Trophoblast cell (in vitro differentiated cells and primary cell): Measurements from ENCODE around the gene ZBTB33.

Experiments used
- DNase-seq, 2 donors: peaks; one replicate each; pipeline ENCODE4 v3.0.0-alpha.2; 2016
- H2AFZ ChIP-seq: 2 replicates; pipeline ENCODE4 v1.6.1; 2013; ENCODE audit warnings: low read length, moderate library complexity, mild to moderate bottlenecking; ENCODE audit not compliant: insufficient read depth, poor library complexity
- H2AK5ac ChIP-seq: 2 replicates; pipeline ENCODE4 v1.6.1; 2013; ENCODE audit warnings: mild to moderate bottlenecking, low read length
- H2BK120ac ChIP-seq: 2 replicates; pipeline ENCODE4 v1.6.1; 2013; ENCODE audit warnings: low read length, mild to moderate bottlenecking, moderate library complexity; ENCODE audit not compliant: insufficient read depth, poor library complexity
- H2BK12ac ChIP-seq: 2 replicates; pipeline ENCODE4 v1.6.1; 2013; ENCODE audit warnings: mild to moderate bottlenecking, low read length, moderate library complexity
- H2BK5ac ChIP-seq: 2 replicates; pipeline ENCODE4 v1.6.1; 2013; ENCODE audit warnings: low read length, low read depth, moderate library complexity, mild to moderate bottlenecking; ENCODE audit not compliant: poor library complexity
- H3K14ac ChIP-seq: 2 replicates; pipeline ENCODE4 v1.6.1; 2013; ENCODE audit warnings: mild to moderate bottlenecking, low read length
- H3K18ac ChIP-seq: 2 replicates; pipeline ENCODE4 v1.6.1; 2013; ENCODE audit warnings: mild to moderate bottlenecking, low read length
- H3K23ac ChIP-seq: 2 replicates; pipeline ENCODE4 v1.6.1; 2013; ENCODE audit warnings: low read length
- H3K27ac ChIP-seq: 2 replicates; pipeline ENCODE4 v1.5.1; 2013; ENCODE audit warnings: low read depth, mild to moderate bottlenecking, inconsistent platforms, low read length, moderate library complexity
- H3K27me3 ChIP-seq: 2 replicates; pipeline ENCODE4 v1.6.1; 2013; ENCODE audit warnings: inconsistent platforms, mild to moderate bottlenecking, low read length, moderate library complexity; ENCODE audit not compliant: insufficient read depth
- H3K36me3 ChIP-seq, 2 experiments: 1 replicate in 1 of 2; 2 replicates in 1 of 2; pipeline ENCODE4 v1.6.1; 2013; ENCODE audit warnings: low read length in 2 of 2, mild to moderate bottlenecking in 2 of 2, moderate library complexity in 1 of 2; ENCODE audit not compliant: insufficient read depth in 2 of 2, control insufficient read depth in 1 of 2
- H3K4ac ChIP-seq: 2 replicates; pipeline ENCODE4 v1.6.1; 2013; ENCODE audit warnings: low read depth, mild to moderate bottlenecking, low read length, moderate library complexity
- H3K4me1 ChIP-seq, 2 experiments: 1 replicate in 1 of 2; 2 replicates in 1 of 2; pipeline ENCODE4 v1.6.1; 2013; ENCODE audit warnings: low read length in 2 of 2, mild to moderate bottlenecking in 2 of 2, moderate library complexity in 1 of 2; ENCODE audit not compliant: insufficient read depth in 2 of 2, control insufficient read depth in 1 of 2
- H3K4me2 ChIP-seq: 2 replicates; pipeline ENCODE4 v1.6.1; 2013; ENCODE audit warnings: inconsistent platforms, mild to moderate bottlenecking, low read length, moderate library complexity
- H3K4me3 ChIP-seq: 2 replicates; pipeline ENCODE4 v1.5.1; 2013; ENCODE audit warnings: mild to moderate bottlenecking, low read depth, low read length, inconsistent platforms
- H3K79me1 ChIP-seq: one replicate; pipeline ENCODE4 v1.6.1; 2013; ENCODE audit warnings: low read length
- H3K79me2 ChIP-seq: 2 replicates; pipeline ENCODE4 v1.6.1; 2013; ENCODE audit warnings: low read length, mild to moderate bottlenecking; ENCODE audit not compliant: control insufficient read depth, insufficient read depth, poor library complexity
- H3K9ac ChIP-seq: 2 replicates; pipeline ENCODE4 v1.6.1; 2013; ENCODE audit warnings: mild to moderate bottlenecking, low read length
- H3K9me3 ChIP-seq: 2 replicates; pipeline ENCODE4 v1.6.1; 2013; ENCODE audit warnings: low read depth, mild to moderate bottlenecking, control low read depth, inconsistent platforms, low read length; ENCODE audit not compliant: insufficient read depth
- H4K12ac ChIP-seq: 2 replicates; pipeline ENCODE4 v1.6.1; 2013; ENCODE audit warnings: low read depth, mild to moderate bottlenecking, low read length, moderate library complexity
- H4K8ac ChIP-seq: 2 replicates; pipeline ENCODE4 v1.6.1; 2013; ENCODE audit warnings: low read depth, mild to moderate bottlenecking, low read length, moderate library complexity
- H4K91ac ChIP-seq: one replicate; pipeline ENCODE4 v1.6.1; 2013; ENCODE audit warnings: low read depth, mild to moderate bottlenecking, low read length, moderate library complexity
- WGBS: extraction: QIAGEN DNeasy Blood & Tissue Kit; methylation state at CpG from one replicate; pipeline ENCODE4 v1.1.7; 2013; ENCODE audit warnings: missing lambda C conversion rate; ENCODE audit not compliant: insufficient read length, insufficient coverage; ENCODE audit errors: extremely low coverage; 5-methylcytosine and 5-hydroxymethylcytosine counted together

Gene ZBTB33

DNA sequence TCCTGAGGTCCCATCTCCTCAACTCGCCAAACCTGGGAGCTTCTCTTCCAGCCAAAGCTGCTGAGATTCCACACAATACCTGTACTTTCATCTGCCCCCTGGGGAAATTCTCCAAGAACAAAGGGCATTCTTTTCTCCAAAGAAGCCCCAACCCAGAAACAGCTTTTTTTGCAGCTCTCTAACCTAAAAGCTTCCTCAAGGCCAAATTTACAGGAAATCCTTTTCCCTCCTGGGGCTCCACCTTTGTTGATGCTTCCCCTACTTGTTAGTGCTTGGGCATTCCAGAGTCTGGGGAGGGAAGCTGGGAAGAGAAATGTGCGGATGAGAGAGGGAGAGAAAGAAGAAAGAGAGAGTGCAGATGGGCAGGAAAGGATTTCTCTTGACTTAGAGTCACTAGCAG is 24.3 kb downstream of the ZBTB33 start:
- Histone ChIP-seq H3K79me1 (no peaks in the 10 kb centered on the region), H3K14ac (no peak overlapping the region), H3K4me2 (no peak overlapping the region), H3K27ac (no peak overlapping the region), H3K27me3 (no peaks in the 10 kb centered on the region), H3K4me3 (no peak overlapping the region), H2BK12ac (no peak overlapping the region), H3K36me3 (no peaks in the 10 kb centered on the region), H2AK5ac (no peak overlapping the region), H3K4me1 (no peaks in the 10 kb centered on the region), H3K4ac (no peak overlapping the region), H3K9me3 (no peaks in the 10 kb centered on the region), H2AFZ (no peak overlapping the region), H3K23ac (no peak overlapping the region), H4K8ac (no peak overlapping the region), H4K91ac (no peak overlapping the region), H2BK5ac (no peak overlapping the region), H3K18ac (no peak overlapping the region), H3K79me2 (no peaks in the 10 kb centered on the region), H4K12ac (no peak overlapping the region), H3K9ac (no peak overlapping the region), H2BK120ac (no peak overlapping the region)
- WGBS = no CpG with 5 or more reads among the region's 2 CpGs
- no peak for DNase-seq

DNA sequence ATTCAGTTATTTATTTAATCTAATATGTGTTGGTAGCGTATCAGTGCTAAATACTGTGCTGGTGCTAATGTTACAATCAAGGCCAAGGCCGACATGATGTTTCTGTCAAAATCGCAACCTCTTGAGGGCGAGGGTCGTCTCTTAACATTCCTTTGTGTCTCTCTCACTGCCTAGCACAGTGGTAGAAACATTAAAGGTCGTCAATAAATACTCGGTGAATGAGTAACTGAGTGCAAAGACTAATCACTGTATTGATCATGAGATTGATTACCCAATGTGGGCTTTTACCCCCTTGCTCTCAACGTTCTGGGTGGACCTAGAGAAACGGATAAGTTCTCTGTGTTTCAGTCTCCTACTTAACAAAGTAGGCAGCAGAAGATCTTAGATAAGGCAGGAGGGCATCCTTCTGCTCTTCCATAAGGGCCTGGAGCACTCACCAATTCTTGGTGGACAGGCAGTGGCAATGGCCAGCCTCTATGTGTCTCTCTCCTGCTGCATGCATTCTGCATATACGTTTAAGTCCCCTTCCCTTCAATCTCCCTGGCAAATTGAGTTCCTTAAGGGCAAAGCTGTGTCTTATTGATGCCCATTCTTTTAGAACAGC is 30.5 kb downstream of the ZBTB33 start:
- no peaks in the 10 kb centered on the region for H3K79me2 ChIP-seq
- no peaks in the 10 kb centered on the region for H3K9me3 ChIP-seq
- H4K8ac ChIP-seq = no peak overlapping the region
- H3K4me3 ChIP-seq = no peak overlapping the region
- H3K4ac ChIP-seq = no peak overlapping the region
- H2BK5ac ChIP-seq = no peak overlapping the region
- no peaks in the 10 kb centered on the region for H3K79me1 ChIP-seq
- no peak overlapping the region for H2BK12ac ChIP-seq
- no peak overlapping the region for H3K14ac ChIP-seq
- H2AFZ ChIP-seq = no peak overlapping the region
- DNase-seq = no peak
- no CpG with 5 or more reads among the region's 10 CpGs for WGBS
- H3K27ac ChIP-seq = no peak overlapping the region
- no peaks in the 10 kb centered on the region for H3K27me3 ChIP-seq
- H3K23ac ChIP-seq = no peak overlapping the region
- H2AK5ac ChIP-seq = no peak overlapping the region
- no peak overlapping the region for H3K18ac ChIP-seq
- no peak overlapping the region for H2BK120ac ChIP-seq
- H3K4me1 ChIP-seq = peaks cover 0 to 2% of the 10 kb centered on the region in 2 experiments
- no peak overlapping the region for H3K9ac ChIP-seq
- H3K4me2 ChIP-seq = no peak overlapping the region
- no peaks in the 10 kb centered on the region for H3K36me3 ChIP-seq
- H4K91ac ChIP-seq = no peak overlapping the region
- H4K12ac ChIP-seq = no peak overlapping the region

DNA sequence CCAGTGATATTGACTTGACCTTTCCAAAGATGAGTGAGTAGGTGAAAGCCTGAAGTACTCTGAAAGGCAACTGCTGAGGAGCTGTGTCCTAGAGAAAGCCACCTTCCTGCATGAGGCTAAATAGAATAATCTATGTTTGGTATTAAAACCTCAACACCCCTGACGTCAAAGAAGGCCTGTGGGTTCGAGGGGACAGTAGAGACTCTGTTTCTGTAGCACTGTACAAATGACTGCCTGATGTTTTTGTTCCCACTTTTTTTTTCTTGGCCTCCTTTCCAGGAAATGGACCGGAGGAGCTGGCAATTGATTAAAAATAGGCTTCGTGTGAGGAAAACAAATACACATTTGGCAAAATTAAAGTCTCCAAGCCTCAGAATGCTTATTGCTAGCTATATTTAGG is 31.1 kb downstream of the ZBTB33 start:
- Histone ChIP-seq H3K9me3 (no peaks in the 10 kb centered on the region), H3K27me3 (no peaks in the 10 kb centered on the region), H3K79me2 (no peaks in the 10 kb centered on the region), H3K23ac (no peak overlapping the region), H3K36me3 (no peaks in the 10 kb centered on the region), H2AFZ (no peak overlapping the region), H3K79me1 (no peaks in the 10 kb centered on the region), H2BK12ac (no peak overlapping the region), H4K91ac (no peak overlapping the region), H3K4ac (no peak overlapping the region), H3K18ac (no peak overlapping the region), H2BK5ac (no peak overlapping the region), H2AK5ac (no peak overlapping the region), H3K14ac (no peak overlapping the region), H4K12ac (no peak overlapping the region), H3K4me3 (no peak overlapping the region), H2BK120ac (no peak overlapping the region), H3K9ac (no peak overlapping the region), H3K27ac (no peak overlapping the region), H3K4me2 (no peak overlapping the region), H3K4me1 (peaks cover 0 to 2% of the 10 kb centered on the region in 2 experiments), H4K8ac (no peak overlapping the region)
- DNase-seq = no peak
- WGBS = no CpG with 5 or more reads among the region's 4 CpGs

DNA sequence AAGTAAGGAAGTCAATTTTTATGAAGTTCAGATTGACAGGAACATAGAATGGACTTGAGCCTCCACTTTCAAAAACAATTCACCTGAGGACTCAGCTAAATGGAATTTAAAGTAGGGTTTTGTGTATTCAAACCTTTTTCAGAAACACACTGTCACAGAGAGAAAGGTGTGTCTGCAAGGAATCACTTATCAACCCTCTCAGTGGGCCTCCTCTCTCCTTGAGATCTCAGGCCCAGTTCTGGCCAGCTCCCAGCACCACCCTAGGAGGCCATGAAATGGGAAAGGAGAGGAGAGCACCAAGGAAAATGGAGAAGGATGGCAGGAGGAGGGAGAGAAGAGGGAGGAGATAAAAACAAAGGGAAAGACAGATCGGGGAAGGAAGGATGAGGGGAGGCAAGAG is 32.1 kb downstream of the ZBTB33 start:
- Histone ChIP-seq H3K9ac (no peak overlapping the region), H4K91ac (no peak overlapping the region), H3K4me2 (no peak overlapping the region), H2BK120ac (no peak overlapping the region), H3K18ac (no peak overlapping the region), H3K14ac (no peak overlapping the region), H2AFZ (no peak overlapping the region), H3K27ac (no peak overlapping the region), H3K79me1 (no peaks in the 10 kb centered on the region), H2BK5ac (no peak overlapping the region), H2BK12ac (no peak overlapping the region), H3K27me3 (no peaks in the 10 kb centered on the region), H3K4ac (no peak overlapping the region), H3K4me3 (no peak overlapping the region), H3K4me1 (peaks cover 0 to 2% of the 10 kb centered on the region in 2 experiments), H3K36me3 (no peaks in the 10 kb centered on the region), H4K12ac (no peak overlapping the region), H3K23ac (no peak overlapping the region), H2AK5ac (no peak overlapping the region), H4K8ac (no peak overlapping the region), H3K9me3 (no peaks in the 10 kb centered on the region), H3K79me2 (no peaks in the 10 kb centered on the region)
- DNase-seq = no peak
- no CpG with 5 or more reads among the region's 1 CpG for WGBS
